Neural progenitor cell (in vitro differentiated cells): ENCODE data around the gene ANXA2.

Source experiments
- EZH2 ChIP-seq: fragments of 200-600 bp; sonication (generic); IDR thresholded peaks from 2 replicates; pipeline ENCODE4 v1.6.1; 2017; ENCODE audit warnings: antibody characterized with exemption, mild to moderate bottlenecking, moderate library complexity
- TF ChIP-seq, protein P1 (sequence below): fragments of 200-600 bp; sonication (generic); IDR thresholded peaks from 2 replicates; pipeline ENCODE4 v1.5.1; 2017; ENCODE audit warnings: antibody characterized with exemption, mild to moderate bottlenecking

DNA sequence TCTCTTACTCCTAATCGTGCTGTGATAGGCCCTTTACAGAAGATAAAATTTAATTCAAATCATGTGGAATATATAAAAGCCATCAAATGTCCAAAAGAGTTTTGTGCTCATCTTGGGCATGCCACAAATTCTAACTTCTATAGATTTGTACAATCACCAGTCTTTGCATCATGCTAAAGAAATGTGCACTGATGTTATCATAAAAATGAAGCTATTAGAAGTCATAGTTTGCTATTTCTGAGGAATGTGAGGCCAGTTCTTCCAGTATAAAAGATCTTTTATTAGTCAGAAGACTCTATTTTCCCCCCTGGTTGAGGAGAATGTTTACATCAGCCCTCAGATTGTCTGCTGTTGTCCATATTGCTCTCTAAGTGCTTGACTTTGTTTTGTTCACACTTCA lies 2.1 kb upstream of the ANXA2 start:
- no peak for TF ChIP-seq EZH2
- TF ChIP-seq, protein P1, sequence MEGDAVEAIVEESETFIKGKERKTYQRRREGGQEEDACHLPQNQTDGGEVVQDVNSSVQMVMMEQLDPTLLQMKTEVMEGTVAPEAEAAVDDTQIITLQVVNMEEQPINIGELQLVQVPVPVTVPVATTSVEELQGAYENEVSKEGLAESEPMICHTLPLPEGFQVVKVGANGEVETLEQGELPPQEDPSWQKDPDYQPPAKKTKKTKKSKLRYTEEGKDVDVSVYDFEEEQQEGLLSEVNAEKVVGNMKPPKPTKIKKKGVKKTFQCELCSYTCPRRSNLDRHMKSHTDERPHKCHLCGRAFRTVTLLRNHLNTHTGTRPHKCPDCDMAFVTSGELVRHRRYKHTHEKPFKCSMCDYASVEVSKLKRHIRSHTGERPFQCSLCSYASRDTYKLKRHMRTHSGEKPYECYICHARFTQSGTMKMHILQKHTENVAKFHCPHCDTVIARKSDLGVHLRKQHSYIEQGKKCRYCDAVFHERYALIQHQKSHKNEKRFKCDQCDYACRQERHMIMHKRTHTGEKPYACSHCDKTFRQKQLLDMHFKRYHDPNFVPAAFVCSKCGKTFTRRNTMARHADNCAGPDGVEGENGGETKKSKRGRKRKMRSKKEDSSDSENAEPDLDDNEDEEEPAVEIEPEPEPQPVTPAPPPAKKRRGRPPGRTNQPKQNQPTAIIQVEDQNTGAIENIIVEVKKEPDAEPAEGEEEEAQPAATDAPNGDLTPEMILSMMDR, result no peak
